ES-I3 (cell line): ENCODE results near the gene PCP4L1.

Source experiments
- H3K36me3 ChIP-seq: 2 replicates; pipeline ENCODE4 v1.6.1; 2013; ENCODE audit warnings: mild to moderate bottlenecking, low read length, control low read depth, moderate library complexity; ENCODE audit not compliant: insufficient read depth
- H3K4me1 ChIP-seq: 2 replicates; pipeline ENCODE4 v1.6.1; 2013; ENCODE audit warnings: mild to moderate bottlenecking, control low read depth, low read length; ENCODE audit not compliant: insufficient read depth
- H3K9ac ChIP-seq: 2 replicates; pipeline ENCODE4 v1.6.1; 2013; ENCODE audit warnings: low read depth, mild to moderate bottlenecking, low read length, moderate library complexity
- H3K9me3 ChIP-seq: 2 replicates; pipeline ENCODE4 v1.6.1; 2013; ENCODE audit warnings: mild to moderate bottlenecking, low read length, moderate library complexity; ENCODE audit not compliant: control insufficient read depth, insufficient read depth

Gene PCP4L1

GRCh38 chr1:161225178-161225533 lies 33.4 kb upstream of the PCP4L1 start:
- H3K9me3 ChIP-seq = no peaks in the 10 kb centered on the region
- H3K9ac ChIP-seq = no peak overlapping the region; the same call in 1 of the 2 replicates
- H3K4me1 ChIP-seq = no peaks in the 10 kb centered on the region; the same call in 1 of the 2 replicates
- H3K36me3 ChIP-seq = peaks cover 5% of the 10 kb centered on the region; the same call in 1 of the 2 replicates

GRCh38 chr1:161225534-161226319 lies 32.8 kb upstream of the PCP4L1 start, which contains the start of gene TOMM40L:
Gene TOMM40L (plus strand): TSS chr1:161226060. CDS start chr1:161226490, 430 bp downstream.
- H3K9ac ChIP-seq = peak within 1 kb of the TSS; percentile 66
- H3K36me3 ChIP-seq = peaks cover 5% of the 10 kb centered on the region; the same call in 1 of the 2 replicates
- H3K4me1 ChIP-seq = no peaks in the 10 kb centered on the region; the same call in 1 of the 2 replicates
- no peaks in the 10 kb centered on the region for H3K9me3 ChIP-seq

GRCh38 chr1:161226320-161226711 lies 32.2 kb upstream of the PCP4L1 start:
- H3K36me3 ChIP-seq = peaks cover 5% of the 10 kb centered on the region; the same call in 1 of the 2 replicates
- no peaks in the 10 kb centered on the region; the same call in 1 of the 2 replicates for H3K4me1 ChIP-seq
- H3K9ac ChIP-seq = peak overlapping the region; percentile 66
- no peaks in the 10 kb centered on the region for H3K9me3 ChIP-seq

GRCh38 chr1:161226759-161227158 lies 31.8 kb upstream of the PCP4L1 start:
- H3K4me1 ChIP-seq = no peaks in the 10 kb centered on the region; the same call in 1 of the 2 replicates
- peaks cover 5% of the 10 kb centered on the region; the same call in 1 of the 2 replicates for H3K36me3 ChIP-seq
- H3K9ac ChIP-seq = peak overlapping the region; percentile 66
- no peaks in the 10 kb centered on the region for H3K9me3 ChIP-seq

- H3K9ac ChIP-seq = peak overlapping the region; percentile 66
Measured at GRCh38 chr1:161227196-161227871, 31.2 kb upstream of the PCP4L1 start.

GRCh38 chr1:161228032-161228431 lies 30.5 kb upstream of the PCP4L1 start:
- no peak overlapping the region for H3K9ac ChIP-seq
- H3K36me3 ChIP-seq = peaks cover 5% of the 10 kb centered on the region; the same call in 1 of the 2 replicates
- H3K4me1 ChIP-seq = peaks cover 2% of the 10 kb centered on the region; the same call in 1 of the 2 replicates

More at GRCh38 chr1:161227196-161227871, 31.2 kb upstream of the PCP4L1 start:
- Histone ChIP-seq H3K9me3 (no peaks in the 10 kb centered on the region), H3K4me1 (no peaks in the 10 kb centered on the region; the same call in 1 of the 2 replicates), H3K36me3 (peaks cover 5% of the 10 kb centered on the region; the same call in 1 of the 2 replicates)

GRCh38 chr1:161229896-161230295 lies 28.6 kb upstream of the PCP4L1 start:
- Histone ChIP-seq H3K4me1 (peaks cover 6% of the 10 kb centered on the region; the same call in 1 of the 2 replicates), H3K9me3 (no peaks in the 10 kb centered on the region), H3K9ac (no peak overlapping the region), H3K36me3 (peaks cover 5% of the 10 kb centered on the region; the same call in 1 of the 2 replicates)

More at GRCh38 chr1:161228032-161228431, 30.5 kb upstream of the PCP4L1 start:
- no peaks in the 10 kb centered on the region for H3K9me3 ChIP-seq

- peaks cover 6% of the 10 kb centered on the region; the same call in 1 of the 2 replicates for H3K4me1 ChIP-seq
- no peak overlapping the region for H3K9ac ChIP-seq
- H3K9me3 ChIP-seq = no peaks in the 10 kb centered on the region
- H3K36me3 ChIP-seq = peaks cover 5% of the 10 kb centered on the region; the same call in 1 of the 2 replicates
Measured at GRCh38 chr1:161230762-161231161, 27.8 kb upstream of the PCP4L1 start.

- H3K9ac ChIP-seq = no peak overlapping the region
- peaks cover 5% of the 10 kb centered on the region; the same call in 1 of the 2 replicates for H3K36me3 ChIP-seq
- H3K9me3 ChIP-seq = no peaks in the 10 kb centered on the region
- 0 out of 2 replicates have a peak, but pooled peaks cover 6% of the 10 kb centered on the region for H3K4me1 ChIP-seq
Measured at GRCh38 chr1:161233102-161233501, 25.4 kb upstream of the PCP4L1 start.

- H3K4me1 ChIP-seq = 0 out of 2 replicates have a peak, but pooled peaks cover 6% of the 10 kb centered on the region
- H3K9me3 ChIP-seq = no peaks in the 10 kb centered on the region
- no peaks in the 10 kb centered on the region for H3K36me3 ChIP-seq
- no peak overlapping the region for H3K9ac ChIP-seq
Measured at GRCh38 chr1:161235957-161236775, 22.4 kb upstream of the PCP4L1 start.

GRCh38 chr1:161238039-161238473 lies 20.5 kb upstream of the PCP4L1 start, which contains the start of gene NR1I3:
Gene NR1I3 (minus strand): TSS chr1:161238203. CDS start chr1:161236565, 1,638 bp downstream.
- H3K9ac ChIP-seq = no peak within 1 kb of the TSS
- no peaks in the 10 kb centered on the region for H3K36me3 ChIP-seq
- H3K4me1 ChIP-seq = 0 out of 2 replicates have a peak, but pooled peaks cover 3% of the 10 kb centered on the region
- H3K9me3 ChIP-seq = no peaks in the 10 kb centered on the region

GRCh38 chr1:161241682-161242081 lies 16.9 kb upstream of the PCP4L1 start:
- H3K9ac ChIP-seq = no peak overlapping the region
- H3K4me1 ChIP-seq = no peaks in the 10 kb centered on the region
- H3K36me3 ChIP-seq = no peaks in the 10 kb centered on the region
- no peaks in the 10 kb centered on the region for H3K9me3 ChIP-seq

GRCh38 chr1:161242313-161242712 lies 16.2 kb upstream of the PCP4L1 start:
- Histone ChIP-seq H3K36me3 (no peaks in the 10 kb centered on the region), H3K4me1 (no peaks in the 10 kb centered on the region), H3K9me3 (no peaks in the 10 kb centered on the region), H3K9ac (no peak overlapping the region)
